Iris pigment epithelial cell (primary cell): Measurements from ENCODE around the gene MICALL1.

Source experiments
- DNase-seq: peaks from one replicate; pipeline ENCODE4 v3.0.0-alpha.2; 2011; ENCODE audit warnings: low read depth

Gene MICALL1

DNA sequence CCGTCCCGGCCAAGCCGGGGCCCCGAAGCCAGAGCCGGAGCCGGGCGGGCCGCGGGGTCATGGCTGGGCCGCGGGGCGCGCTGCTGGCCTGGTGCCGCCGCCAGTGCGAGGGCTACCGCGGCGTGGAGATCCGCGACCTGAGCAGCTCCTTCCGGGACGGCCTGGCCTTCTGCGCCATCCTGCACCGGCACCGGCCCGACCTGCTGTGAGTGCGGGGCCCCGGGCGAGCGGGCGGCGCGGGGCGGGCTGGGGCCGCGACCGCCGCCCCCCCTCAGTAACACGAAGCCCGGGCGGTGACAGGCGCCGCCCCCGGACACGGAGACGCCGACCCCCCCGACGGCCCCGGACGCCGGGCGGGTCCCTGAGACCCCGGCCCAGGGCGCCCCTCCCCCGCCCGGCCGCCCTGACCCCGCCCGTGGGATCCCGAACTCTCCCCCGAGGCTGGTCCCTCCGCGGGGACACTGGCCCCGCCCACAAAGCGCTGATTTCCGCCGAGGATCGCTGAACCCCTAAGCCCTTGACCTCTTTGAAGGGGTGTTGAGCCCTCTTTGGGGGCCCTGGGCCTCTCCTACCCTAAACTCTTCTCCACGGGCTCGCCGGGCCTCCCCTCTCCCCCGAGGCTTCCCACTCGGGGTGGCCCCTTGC, 389 bp downstream of the MICALL1 start:
- no peak for DNase-seq

- peak; percentile 53 for DNase-seq
Measured at GRCh38 chr22:37907036-37907954, 1.2 kb downstream of the MICALL1 start.

GRCh38 chr22:37909766-37910165, 3.7 kb downstream of the MICALL1 start:
- DNase-seq = no peak

- DNase-seq = no peak
Measured at GRCh38 chr22:37910890-37911672, 5.0 kb downstream of the MICALL1 start.

GRCh38 chr22:37911697-37912096, 5.6 kb downstream of the MICALL1 start:
- no peak for DNase-seq

- DNase-seq = no peak
Measured at GRCh38 chr22:37912171-37912570, 6.1 kb downstream of the MICALL1 start.

DNA sequence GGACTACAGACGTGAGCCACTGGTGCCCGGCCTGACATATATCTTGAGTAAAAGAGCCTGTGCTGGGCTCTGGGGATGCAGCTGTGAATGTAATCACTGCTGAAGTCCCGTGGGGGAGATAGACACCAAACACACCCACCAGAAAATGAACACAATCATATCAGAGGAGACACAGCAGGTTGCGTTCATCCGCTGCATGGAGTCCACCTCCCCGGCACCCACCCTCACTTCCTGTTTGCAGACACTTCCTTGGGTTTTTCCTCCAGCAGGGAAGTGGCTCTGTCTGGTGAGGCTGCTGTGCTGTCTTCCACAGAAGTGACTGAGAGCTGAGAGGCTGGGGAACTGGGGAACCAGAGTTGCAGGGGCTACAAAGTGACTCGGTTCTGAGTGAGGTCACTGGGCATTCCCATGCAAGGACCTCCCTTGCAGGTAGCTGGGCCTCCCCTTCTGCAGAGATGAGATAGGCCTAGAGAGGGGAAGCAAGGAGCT, 7.2 kb downstream of the MICALL1 start:
- no peak for DNase-seq

GRCh38 chr22:37916311-37916710, 10.2 kb downstream of the MICALL1 start:
- no peak for DNase-seq

DNA sequence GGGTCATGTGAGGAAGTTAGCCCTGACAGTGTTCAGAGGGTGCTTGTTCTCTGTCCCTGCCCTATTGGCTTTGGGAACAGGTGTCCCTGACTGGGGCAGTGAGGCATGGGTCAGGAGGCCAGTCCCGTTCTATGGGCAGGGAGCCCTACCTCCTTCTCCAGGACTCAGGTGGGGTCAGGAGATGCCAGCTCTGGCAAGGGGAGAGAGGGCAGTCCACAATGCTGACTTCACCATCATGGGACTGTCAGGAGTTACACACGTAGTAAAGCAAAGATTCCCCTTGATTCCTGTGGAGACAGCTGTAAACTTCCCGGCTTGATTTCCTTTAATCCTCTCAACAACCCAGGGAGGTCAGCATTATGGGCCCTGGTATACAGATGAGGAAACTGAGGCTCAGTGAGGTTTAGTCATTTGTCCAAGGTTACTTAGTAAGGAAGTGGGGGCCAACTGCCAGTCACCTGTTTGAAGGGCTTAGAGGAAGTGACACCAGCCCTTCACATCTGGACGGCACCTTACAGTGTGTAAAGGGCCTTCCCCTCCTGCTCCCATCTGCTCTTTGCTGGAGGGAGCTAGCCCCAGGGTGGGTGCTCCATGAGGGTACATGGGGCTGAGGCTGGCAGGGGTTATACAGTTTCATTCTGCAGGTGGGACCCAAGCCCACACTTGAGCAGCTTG, 11.9 kb downstream of the MICALL1 start:
- no peak for DNase-seq

GRCh38 chr22:37918580-37919270, 12.6 kb downstream of the MICALL1 start:
- no peak for DNase-seq

DNA sequence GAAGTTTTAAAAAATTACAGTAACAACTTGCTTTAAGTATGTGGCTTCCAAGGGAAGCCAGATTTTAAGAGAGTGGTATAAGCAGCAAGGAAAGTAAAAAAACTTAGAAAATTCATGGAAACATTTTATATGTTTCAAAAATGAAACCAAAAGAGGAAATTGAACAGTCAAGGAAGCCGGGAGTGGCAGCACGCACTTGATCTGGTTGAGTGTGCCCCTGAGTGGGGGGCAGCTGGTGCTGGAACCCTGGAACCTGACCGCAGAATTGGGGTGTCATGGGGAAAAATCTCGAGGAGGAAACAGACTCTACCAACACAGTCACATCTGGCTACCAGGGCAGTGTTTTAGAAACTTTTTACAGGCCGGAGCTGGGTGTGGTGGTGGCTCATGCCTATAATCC, 14.0 kb downstream of the MICALL1 start:
- no peak for DNase-seq

GRCh38 chr22:37922191-37922590, 16.1 kb downstream of the MICALL1 start:
- no peak for DNase-seq

GRCh38 chr22:37923927-37924326, 17.8 kb downstream of the MICALL1 start:
- no peak for DNase-seq

GRCh38 chr22:37924386-37925065, 18.4 kb downstream of the MICALL1 start:
- DNase-seq = no peak

DNA sequence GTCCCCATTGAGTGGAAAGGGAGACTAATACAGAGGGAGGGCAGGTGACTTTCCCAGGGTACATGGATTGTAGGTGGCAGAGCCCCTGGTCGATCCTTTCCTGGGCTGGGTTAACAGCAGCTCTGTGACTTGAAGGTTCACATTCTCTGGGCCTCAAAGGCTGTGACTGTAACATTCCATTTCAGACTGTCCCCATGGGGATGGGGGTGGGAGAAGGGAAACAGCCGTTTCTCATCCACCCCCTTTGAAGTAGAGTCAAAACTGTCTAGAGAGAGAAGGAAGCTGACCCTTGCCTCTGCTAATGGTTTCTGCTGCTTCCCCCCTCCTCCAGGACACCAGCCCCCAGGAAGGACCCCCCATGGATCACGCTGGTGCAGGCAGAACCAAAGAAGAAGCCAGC, 19.2 kb downstream of the MICALL1 start:
- DNase-seq = no peak

GRCh38 chr22:37925767-37926166, 19.7 kb downstream of the MICALL1 start:
- no peak for DNase-seq

DNA sequence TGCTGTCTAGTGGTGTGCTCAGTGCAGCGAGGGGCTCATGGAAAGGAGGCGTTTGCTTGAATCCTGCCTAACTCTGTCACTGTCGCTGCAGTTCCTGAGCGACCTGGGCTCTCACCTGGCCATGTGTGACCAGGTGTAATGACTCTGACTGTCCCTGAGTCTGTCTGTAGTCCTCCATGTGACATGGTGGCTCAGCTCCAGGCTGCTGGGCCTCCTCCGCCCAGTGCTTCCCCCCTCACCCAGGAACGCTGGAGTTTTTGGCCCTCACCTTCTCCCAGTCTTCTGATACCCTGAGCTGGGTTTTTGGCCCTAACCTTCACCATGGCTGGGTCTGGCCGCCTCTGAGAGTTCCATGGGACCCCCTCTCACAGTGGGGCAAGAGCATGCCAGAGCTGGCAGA, 20.3 kb downstream of the MICALL1 start:
- DNase-seq = no peak

- no peak for DNase-seq
Measured at GRCh38 chr22:37926771-37927636, 20.9 kb downstream of the MICALL1 start.

- DNase-seq = no peak
Measured at GRCh38 chr22:37927637-37927936, 21.5 kb downstream of the MICALL1 start.

DNA sequence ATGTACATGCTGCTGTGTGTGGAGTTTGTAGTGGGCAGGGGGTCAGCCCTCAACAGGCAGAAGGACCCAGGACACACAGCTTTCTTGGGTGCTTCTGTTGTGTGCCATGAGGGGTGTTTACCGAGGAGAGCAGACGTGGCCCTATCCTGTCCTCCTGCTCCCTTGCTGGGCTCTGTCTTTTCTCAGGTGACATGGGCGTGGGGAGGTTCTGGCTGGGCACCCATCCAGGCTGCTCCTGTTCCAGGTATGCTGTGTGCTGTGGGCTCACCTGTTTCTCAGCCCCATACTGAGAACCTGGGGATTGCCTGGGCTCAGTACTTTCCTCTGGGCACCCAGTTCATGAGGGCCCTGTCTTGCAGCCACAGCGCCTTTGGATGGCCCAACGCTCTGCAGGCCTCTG, 23.3 kb downstream of the MICALL1 start:
- DNase-seq = no peak
